Gastrocnemius medialis (tissue), 4 donors: ENCODE results near the gene LZTFL1.

ENCODE experiments used
- CTCF ChIP-seq, 5 experiments: fragments of 450-650 bp in 3 of 5; fragments of 200-600 bp in 2 of 5; sonication (generic) in 2 of 5; IDR thresholded peaks in 4 of 5; conservative IDR thresholded peaks in 1 of 5; 1 replicate in 4 of 5; 2 replicates in 1 of 5; pipeline ENCODE4 v1.5.1; 2016 to 2019; ENCODE audit warnings: antibody characterized with exemption in 5 of 5, mild to moderate bottlenecking in 3 of 5, moderate library complexity in 3 of 5
- POLR2A ChIP-seq, 2 donors: fragments of 450-650 bp; IDR thresholded peaks; one replicate each; pipeline ENCODE4 v1.6.1; 2017; ENCODE audit warnings: antibody characterized with exemption in 2 of 2, mild to moderate bottlenecking in 2 of 2, moderate library complexity in 2 of 2

GRCh38 chr3:45802146-45802545 is 39.8 kb downstream of the LZTFL1 start:
- no peak for TF ChIP-seq CTCF (IDR thresholded peaks at IDR 0.05 in 4 of 5, conservative IDR thresholded peaks at IDR 0.05 in 1 of 5)
- no peak for TF ChIP-seq POLR2A (IDR thresholded peaks at IDR 0.05)
